ENCODE data around the gene ZDHHC12.

ZDHHC12 gene

DNA sequence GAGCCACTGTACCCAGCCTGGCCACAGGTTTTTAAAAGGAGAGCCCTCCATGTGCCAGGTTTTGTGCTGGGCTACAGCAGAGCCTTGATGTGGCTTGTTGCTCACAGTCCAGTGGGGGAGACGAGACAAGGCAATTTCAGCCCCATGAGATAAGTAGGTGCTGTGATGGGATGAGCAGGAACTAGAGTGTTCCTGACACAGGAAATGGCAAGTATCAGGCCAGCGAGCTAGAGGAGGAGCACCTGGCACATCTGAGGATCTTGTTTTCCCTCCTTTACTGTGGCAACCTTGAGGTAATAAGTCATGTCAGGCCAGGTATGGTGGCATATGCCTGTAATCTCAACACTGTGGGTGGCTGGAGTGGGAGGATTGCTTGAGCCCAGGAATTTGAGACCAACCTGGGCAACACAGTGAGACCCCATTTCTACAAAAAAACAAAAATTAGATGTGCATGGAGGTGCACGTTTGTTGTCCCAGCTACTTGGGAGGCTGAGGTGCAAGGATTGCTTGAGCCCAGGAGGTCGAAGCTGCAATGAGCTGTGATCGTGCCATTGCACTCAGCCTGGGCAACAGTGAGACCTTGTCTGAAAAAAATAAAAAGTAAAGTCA is 3.8 kb upstream of the ZDHHC12 start:
- Mint-ChIP-seq H3K9me3 (no peaks in the 10 kb centered on the region), H3K27ac (peak overlapping the region; percentile 71), H3K36me3 (ENCODE audit: low read depth) (peaks cover 2% of the 10 kb centered on the region), H3K4me3 (no peak overlapping the region), H3K4me1 (peaks cover 44% of the 10 kb centered on the region), H3K27me3 (ENCODE audit: low read depth, poor library complexity) (peaks cover 8% of the 10 kb centered on the region)
- TF ChIP-seq CTCF (IDR thresholded peaks at IDR 0.05) = no peak
- no peak for DNase-seq

GRCh38 chr9:128724744-128725211 is 851 bp upstream of the ZDHHC12 start:
- peak overlapping the region; percentile 9 for H3K27ac Mint-ChIP-seq
- no peaks in the 10 kb centered on the region for H3K9me3 Mint-ChIP-seq
- H3K36me3 Mint-ChIP-seq (ENCODE audit: low read depth) = no peaks in the 10 kb centered on the region
- peaks cover 34% of the 10 kb centered on the region for H3K4me1 Mint-ChIP-seq
- peak; percentile 49 for DNase-seq
- H3K4me3 Mint-ChIP-seq = peak overlapping the region; percentile 82
- peaks cover 8% of the 10 kb centered on the region for H3K27me3 Mint-ChIP-seq (ENCODE audit: low read depth, poor library complexity)
- no peak for TF ChIP-seq CTCF (IDR thresholded peaks at IDR 0.05)

- H3K27me3 Mint-ChIP-seq (ENCODE audit: low read depth, poor library complexity) = peaks cover 8% of the 10 kb centered on the region
- peaks cover 25% of the 10 kb centered on the region for H3K4me1 Mint-ChIP-seq
- no peak for DNase-seq
- no peaks in the 10 kb centered on the region for H3K36me3 Mint-ChIP-seq (ENCODE audit: low read depth)
- peak overlapping the region; percentile 92 for H3K4me3 Mint-ChIP-seq
- H3K9me3 Mint-ChIP-seq = no peaks in the 10 kb centered on the region
- no peak for TF ChIP-seq CTCF (IDR thresholded peaks at IDR 0.05)
- peak overlapping the region; percentile 49 for H3K27ac Mint-ChIP-seq
These were observed 518 bp downstream of the ZDHHC12 start for GRCh38 chr9:128723352-128723865.

DNA sequence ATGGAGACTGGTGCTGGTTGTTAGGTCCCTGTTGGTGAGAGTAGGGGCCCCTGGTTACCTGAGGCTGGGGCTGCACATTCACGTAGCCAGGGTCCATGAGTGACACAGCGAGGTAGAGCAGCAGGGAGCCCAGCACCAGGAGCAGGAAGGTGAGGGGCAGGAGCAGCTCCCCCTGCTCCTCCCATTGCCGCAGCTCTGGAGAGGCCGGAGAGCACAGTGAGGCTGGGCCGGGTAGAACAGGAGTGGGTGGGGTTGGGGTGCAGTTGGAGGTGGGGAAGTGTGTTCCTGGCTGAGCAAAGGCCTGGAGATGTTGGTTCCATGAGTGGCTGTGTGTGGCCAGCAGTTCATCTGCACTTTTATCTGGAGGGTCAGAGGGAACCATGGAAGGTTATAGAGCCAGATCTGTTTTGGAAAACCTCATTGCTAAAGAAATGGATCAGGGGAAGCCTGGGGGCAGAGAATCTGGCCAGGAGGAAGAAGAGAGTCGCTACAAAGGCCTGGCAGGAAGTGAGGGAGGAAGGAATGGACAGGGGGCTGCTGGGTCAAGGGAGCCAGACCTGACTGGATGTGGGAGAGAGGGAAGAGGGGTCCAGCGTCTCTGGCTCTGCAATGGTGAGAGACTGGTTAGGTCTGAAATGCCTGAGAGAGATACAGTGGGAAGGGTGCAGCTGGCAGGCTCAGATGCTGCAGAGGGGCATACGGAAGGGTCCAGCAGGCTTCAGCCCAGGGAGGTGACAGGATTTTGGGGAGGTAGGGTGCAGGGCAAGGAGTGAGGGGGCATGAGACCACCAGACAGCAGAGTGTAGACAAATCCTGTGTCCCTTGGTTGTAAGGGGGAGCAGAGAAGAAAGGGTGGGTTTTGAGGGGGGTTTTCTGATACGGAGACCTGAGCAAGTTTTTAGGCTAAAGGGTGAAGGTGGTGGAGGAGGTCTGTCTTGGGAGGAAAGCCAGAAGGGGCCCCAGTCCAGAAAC is 1.3 kb downstream of the ZDHHC12 start:
- no peak for TF ChIP-seq CTCF (IDR thresholded peaks at IDR 0.05)
- H3K36me3 Mint-ChIP-seq (ENCODE audit: low read depth) = no peaks in the 10 kb centered on the region
- peak overlapping the region; percentile 92 for H3K4me3 Mint-ChIP-seq
- no peaks in the 10 kb centered on the region for H3K9me3 Mint-ChIP-seq
- peaks cover 8% of the 10 kb centered on the region for H3K27me3 Mint-ChIP-seq (ENCODE audit: low read depth, poor library complexity)
- peaks cover 25% of the 10 kb centered on the region for H3K4me1 Mint-ChIP-seq
- no peak for DNase-seq
- H3K27ac Mint-ChIP-seq = peak overlapping the region; percentile 47

DNA sequence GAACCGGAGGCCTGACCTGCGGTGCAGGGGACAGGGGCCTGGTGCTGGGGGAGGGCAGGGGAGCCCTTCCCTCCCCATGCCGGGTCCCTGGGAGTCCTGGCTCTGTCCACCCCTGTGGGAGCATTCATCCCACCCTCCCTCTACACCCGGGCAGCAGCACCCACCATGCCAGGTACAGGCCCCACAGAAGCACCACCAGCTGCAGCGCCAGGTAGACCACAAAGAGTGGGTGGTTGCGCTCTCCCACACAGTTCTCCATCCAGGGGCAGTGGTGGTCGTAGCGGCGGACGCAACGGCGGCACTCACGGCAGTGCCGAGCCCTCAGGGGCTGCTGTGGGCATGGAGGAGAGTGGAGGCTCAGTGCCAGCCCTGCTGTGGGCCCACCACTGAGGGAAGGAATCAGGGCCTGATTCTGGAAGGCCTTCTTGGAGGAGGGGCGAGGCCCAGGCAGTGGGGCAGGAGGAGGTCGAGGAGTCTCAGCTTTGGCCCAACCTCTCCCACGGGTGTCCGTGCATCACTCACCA is 2.4 kb downstream of the ZDHHC12 start:
- TF ChIP-seq CTCF (IDR thresholded peaks at IDR 0.05) = no peak
- H3K36me3 Mint-ChIP-seq (ENCODE audit: low read depth) = no peaks in the 10 kb centered on the region
- H3K4me1 Mint-ChIP-seq = peaks cover 25% of the 10 kb centered on the region
- peaks cover 8% of the 10 kb centered on the region for H3K27me3 Mint-ChIP-seq (ENCODE audit: low read depth, poor library complexity)
- no peak overlapping the region for H3K27ac Mint-ChIP-seq
- no peak for DNase-seq
- no peaks in the 10 kb centered on the region for H3K9me3 Mint-ChIP-seq
- H3K4me3 Mint-ChIP-seq = peak overlapping the region; percentile 28
